ENCODE data around the gene CAB39L.
"Not testable (repeated sequence)": the region's sequence is repeated elsewhere in the genome, so short reads cannot be mapped to it uniquely, and the experiment has no call there.

CAB39L gene

DNA sequence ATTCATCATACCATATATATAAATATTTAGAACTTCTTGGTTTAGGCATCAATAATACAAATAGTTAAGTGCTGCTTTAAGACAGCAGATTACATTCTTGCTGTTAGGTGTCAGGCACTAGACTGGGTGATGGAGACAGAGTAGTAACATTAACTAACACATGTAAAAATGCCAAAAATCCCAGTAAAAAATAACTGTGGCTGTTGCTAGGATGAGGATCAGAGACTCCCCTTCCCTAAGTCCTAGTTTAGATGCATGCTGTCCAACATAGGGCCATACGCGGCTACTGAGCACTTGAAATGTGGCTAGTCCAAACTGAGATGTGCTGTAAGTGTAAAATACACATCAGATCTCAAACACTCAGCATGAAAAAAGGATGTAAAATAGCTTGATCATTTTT lies 101.4 kb downstream of the CAB39L start:
- DNase-seq = no peak

DNA sequence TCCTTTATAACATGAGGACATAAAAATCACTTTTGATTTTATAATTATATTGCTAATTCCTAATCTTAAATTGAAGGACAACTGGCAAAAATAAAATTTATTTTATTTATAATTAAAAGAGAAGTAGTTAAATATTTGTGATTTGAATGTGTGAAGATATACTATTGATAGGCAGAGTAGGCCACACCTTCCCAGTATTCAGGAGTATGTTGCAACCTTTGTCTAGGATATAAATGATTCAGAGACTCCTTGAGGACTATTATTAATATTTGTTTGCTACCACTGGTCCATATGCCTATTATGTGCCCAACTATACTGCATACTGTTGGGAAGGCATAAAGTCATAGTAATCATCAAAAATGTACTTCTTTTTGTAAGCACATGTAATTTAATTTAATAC lies 101.9 kb downstream of the CAB39L start:
- no peak for DNase-seq

DNA sequence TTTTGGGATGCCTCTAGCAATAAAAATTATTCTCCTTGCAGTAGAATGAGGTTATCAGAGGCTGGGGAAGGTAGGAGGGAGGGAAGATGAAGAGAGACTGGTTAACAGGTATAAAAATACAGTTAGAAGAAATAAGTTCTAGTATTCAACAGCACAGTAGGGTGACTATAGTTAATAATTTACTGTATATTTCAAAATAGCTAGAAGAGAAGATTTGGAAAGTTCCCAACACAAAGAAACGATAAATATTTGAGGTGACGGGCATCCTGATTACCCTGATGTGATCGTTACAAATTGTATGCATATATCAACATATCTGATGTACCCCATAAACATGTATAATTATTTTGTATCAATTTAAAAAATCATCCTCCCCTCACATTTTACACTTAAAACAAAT lies 102.3 kb downstream of the CAB39L start:
- DNase-seq = no peak

DNA sequence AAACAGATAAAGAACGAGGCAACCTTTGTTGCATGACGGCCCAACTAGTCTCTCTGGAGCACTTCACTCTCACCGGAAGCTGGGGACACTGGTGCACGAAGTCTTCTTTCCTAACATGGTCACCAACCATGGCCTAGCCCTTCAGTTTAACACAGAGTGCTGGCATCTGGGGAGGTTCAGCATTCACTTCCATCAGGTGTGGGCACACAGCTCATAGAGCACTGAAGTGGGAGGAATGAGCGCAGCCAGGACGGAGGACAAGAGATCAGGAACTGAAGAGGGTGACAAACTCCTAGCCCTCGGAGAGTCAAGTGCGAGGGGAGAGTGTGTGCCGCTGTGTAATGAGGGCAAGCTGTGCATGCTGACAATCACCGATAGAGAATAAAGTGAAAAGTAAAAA lies 103.7 kb downstream of the CAB39L start:
- DNase-seq = no peak

DNA sequence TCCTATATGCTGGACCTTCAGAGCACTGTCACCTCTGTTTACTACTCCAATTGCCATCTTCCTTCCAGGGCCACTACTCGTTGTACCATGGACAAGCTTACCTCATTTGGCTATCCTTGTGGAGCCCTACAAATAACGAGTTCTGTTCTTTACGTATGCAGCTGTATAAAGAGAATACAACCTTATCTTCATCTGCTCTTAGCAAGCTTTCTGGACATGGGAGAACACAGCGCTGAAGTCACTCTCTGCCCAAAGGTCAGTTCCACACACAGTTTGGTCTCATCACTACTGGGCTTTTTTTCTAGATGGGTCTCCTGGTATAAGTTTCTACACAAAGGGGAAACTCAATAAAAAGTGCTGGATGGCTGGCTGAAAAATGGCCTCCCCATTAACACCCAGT lies 107.2 kb downstream of the CAB39L start:
- no peak for DNase-seq

DNA sequence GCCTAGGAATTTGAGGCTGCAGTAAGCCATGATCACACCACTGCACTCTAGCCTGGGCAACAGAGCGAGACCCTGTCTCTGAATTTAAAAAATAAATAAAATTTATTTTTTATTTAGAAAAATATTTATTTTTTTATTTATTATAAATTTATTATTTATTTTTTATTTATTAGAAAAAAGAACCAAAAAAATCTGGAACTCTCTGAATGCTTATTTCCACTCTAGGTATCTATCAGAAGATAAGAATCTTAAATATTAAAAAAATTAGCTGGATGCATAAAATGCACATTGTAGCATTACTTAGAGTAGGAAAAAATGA lies 113.4 kb downstream of the CAB39L start:
- DNase-seq = no peak

DNA sequence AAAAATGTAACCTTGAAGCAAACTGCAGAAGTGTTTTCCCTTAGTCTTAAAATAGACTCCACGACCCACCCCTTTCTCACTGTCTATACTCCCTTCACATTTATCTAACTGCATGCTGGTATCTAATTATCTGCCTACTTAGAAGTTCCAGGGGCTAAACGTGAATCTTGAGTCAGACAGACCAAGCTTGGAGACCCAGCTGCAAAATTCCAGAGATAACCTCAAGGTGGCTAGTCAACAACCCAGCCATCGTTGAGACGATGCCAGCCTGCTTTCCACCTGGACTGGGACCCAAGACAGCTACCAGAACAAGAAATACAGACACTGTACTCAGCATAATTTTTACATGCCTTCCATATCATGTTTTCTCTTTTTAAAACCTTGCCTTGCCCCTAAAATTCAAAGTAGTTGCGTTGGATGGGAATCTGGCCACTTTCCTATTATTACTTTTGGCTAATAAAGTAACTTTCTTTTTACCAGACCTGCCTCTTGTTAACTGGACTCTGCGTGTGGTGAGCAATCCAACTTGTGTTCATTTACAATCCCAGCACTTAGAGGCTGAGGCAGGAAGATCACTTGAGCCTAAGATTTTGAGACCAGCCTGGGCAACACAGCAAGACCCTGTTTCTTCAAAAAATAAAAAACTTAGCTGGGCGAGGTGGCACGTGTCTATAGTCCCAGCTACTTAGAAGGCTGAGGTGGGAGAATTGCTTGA lies 113.9 kb downstream of the CAB39L start:
- DNase-seq = no peak

DNA sequence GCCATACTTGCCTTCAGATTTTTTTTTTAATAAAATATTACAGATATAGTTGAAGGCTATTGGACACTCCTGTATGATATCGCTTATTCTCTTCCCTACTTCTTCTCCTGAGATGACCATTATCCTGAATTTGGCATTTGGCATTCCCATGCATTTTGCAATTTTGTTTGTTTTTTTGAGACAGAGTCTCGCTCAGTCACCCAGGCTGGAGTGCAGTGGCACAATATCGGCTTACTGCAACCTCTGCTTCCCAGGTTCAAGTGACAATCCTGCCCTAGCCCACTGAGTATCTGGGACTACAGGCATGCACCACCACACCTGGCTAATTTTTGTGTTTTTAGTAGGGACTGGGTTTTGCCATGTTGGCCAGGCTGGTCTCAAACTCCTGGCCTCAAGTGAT lies 116.7 kb downstream of the CAB39L start:
- DNase-seq = not testable (repeated sequence)

DNA sequence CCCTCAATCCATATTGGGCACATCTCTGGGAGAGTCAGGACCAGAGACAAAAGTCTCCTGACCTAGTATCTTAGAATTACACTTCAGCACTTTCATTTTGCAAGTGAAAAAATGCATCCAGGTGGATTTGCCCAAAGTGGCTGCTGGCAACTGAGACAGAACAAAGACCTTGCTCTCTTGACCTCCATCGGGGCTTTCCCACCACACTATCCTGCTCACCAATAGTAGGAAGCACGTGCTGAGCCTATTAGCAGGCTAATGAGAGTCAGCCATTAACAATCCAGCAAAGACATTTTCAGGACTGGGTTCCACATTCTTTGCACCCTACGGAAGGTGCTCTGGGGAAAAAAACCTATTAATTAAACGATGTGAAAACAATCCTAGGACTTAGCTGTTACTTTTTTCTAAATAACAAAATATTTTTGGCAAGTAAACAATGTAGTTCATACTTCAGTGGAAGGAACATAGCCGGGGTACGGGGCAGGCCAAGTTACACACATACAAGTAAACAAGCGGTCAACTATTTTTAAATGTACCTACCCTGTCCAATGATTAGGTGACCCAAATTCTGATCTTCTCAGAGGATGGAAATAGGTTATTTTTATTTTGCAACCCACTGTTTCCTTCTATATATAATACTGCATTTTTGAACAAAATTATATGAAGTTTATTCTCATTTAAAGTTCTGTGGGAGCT lies 117.5 kb downstream of the CAB39L start:
- no peak for DNase-seq

DNA sequence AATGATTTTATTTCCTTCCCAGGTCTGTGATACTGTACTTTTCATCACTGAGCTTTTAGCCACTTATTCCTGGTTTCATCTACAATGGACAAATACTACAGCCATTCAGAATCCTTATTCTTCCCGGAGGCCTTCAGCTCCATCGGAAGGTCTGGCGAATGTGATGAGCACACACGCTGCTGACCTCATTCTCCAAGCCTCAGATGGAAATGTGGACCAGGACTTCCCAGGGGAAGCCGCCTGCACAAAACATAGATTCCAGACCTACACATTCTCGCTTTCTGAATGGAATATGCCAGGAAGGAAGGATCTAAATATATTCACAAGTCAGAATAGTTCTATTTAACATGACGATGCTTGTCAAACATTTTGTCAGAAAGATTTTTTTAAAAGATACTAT lies 120.5 kb downstream of the CAB39L start:
- no peak for DNase-seq

DNA sequence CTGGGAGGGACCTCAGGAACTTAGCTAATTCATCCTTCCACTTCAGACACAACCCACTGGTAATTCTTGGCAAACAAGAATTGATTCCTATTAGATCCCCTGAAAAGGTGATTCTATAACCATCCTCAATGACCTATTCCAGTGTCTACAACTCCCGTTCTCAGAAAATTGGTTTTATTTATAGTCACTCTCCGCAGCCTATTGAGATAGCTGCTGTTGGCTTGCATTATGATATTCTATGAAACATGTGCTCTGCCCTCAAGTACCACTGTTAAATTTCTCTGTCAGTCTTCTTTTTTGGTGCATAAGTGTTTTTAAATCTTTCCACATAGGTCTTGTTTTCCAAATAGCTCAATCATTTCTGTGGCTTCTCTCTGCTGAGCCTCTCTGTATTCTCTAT lies 121.2 kb downstream of the CAB39L start:
- no peak for DNase-seq

DNA sequence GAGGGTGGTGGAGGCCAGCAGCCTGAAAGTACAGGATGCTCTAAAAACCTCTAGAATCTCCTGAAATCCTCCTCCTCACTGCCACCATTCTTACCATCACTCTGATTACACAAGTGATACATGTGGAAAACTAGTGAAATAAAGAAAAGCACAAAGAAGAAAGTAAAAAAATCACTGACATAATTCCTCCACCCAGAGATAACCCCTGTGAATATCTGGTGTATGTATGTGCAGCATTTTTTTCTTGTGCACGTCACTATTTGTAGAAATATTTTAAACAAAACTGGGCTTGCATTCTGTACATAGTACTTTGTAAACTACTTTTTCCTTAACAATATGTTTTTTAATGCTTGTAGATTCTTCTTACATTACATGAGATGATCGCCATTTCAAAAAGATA lies 122.9 kb downstream of the CAB39L start:
- DNase-seq = no peak

DNA sequence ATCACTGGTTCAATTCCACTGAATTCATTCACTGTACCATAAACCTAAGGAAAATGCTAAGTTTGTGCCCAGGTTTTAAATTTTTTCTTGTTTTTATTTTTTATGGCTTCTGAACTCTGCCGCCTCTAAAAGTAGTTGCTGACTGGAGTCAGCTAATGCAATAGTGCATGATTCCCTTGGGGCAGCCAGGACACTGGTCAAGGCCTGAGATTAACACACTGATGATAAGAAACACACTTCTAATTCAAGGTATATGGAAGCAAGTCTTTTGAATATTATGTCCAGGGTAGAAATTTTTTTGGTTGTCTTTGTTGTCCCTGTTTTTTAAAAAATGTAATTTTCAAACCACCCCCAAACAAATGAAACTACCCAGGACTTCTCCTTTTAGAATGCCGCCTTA lies 123.9 kb downstream of the CAB39L start:
- no peak for DNase-seq

DNA sequence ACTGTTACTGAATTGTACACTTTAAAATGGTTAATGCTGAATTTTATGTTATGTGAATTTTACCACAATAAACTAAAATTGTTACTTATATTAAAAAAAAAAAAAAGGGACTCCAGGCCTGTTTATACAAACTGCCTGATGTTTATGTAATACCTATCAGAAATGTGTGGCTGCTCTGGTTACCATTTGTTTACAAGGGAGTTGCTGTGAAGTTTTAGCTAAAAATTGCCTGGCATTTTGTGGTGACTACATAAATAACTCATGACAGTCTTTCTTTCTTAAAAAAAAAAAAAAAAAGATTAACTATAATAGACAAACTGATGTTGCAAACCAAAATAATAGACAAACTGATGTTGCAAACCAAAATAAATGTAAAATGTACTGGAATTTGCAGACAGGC lies 124.3 kb downstream of the CAB39L start:
- DNase-seq = no peak

DNA sequence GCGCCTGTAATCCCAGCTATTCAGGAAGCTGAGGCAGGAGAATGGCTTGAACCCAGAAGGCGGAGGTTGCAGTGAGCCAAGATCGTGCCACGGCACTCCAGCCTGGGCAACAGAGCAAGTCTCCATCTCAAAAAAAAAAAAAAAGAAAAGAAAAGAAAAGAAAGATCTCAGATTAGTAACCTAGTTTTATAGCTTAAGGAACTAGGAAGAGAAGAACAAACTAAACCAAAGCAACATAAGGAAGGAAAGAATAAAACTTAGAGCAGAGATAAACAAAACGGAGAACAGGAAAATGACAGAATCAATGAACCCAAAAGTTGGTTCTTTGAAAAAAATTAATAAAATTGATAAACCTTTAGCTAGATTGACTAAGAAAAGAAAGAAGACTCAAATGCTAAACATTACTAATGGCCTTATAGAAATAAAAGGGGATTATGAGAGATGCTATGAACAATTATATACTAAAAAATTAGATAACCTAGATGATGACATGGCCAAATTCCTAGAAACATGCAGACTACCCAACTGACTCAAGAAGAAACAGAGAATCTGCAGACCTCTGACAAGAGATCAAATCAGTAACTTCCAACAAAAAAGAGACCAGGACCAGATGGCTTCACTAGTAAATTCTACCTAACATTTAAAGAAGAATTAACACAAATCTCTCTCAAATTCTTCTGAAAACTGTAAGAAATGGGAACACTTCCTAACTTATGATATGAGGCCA lies 127.9 kb downstream of the CAB39L start:
- no peak for DNase-seq

DNA sequence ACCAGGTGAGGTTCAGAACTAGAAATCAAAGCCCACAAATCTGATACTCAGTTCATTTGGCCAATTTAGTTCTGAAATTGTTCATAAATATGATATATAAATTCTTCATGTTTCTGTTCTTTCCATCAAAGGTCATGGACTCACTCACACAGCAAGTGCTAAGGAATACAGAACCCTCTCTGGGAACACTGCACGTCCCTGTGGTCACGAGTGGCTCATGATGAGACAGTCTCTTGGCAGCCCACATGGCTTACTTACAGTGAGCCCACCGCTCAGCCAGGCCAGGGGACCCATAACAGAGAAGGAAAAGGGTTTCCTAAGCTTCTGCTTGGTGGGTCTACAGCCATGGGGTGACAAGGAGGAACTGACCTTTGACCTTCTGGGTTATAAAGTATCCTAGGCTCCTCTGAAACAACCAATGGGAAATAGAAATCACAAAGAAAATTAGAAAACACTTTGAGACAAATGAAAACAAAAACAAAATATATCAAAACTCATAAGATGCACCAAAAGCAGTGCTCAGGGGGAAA lies 128.8 kb downstream of the CAB39L start:
- no peak for DNase-seq

DNA sequence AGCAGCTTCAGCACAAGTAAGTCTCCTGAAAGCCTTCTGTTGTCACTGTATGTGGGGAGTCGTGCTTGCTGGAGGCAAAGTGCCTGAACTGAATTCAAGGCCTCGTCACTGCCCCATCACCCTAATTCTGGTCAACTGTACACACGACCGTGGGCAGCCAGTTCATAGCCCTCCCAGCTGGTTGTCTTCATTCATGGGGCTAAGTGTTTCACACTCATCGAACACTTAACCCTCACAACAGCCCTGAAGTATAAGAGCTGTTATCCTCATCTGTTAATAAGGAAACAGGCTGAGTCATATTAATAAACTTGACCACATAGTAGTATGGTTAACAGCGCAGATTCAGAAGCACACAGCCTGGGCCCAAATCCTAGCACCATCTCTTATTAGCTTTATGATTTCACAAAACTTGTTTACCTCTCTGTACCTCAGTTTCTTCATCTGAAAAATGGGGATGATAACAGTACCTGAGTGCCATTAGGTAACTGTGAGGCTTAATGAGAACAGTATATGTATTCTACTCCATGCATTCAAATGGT lies 129.5 kb downstream of the CAB39L start:
- no peak for DNase-seq

DNA sequence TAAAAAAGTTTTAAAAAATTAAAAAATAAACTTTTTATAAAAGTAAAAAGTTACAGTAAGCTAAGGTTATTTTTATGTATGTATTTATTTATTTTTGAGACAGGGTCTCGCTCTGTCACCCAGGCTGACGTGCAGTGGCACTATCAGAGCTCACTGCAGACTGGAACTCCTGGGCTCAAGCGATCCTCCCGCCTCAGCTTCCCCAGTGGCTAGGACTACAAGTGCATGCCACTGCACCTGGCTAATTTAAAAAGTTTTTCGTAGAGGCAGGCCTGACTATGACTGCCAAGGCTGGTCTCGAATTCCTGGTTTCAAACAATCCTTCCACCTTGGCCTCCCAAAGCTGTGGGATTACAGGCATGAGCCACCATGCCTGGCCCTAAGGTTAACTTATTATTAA lies 132.0 kb downstream of the CAB39L start:
- DNase-seq = no peak

DNA sequence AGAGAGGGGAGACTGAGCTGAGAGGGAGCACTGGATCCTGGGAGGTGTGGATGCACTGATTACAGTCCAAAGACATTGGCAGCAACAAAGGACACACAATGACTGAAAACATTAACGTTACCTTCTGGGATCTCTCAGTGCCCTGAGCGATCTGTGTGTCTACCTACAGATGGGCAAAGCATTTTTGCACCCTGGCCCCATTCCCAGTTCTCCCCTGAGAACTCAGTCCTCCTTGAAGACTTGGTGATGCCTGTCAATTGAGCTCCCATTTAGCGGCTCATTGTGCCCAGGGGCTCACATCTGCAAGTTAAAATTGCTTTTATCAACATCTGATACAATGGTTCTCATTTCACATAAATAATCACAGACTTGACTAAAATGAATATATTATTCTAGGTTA lies 133.6 kb downstream of the CAB39L start:
- no peak for DNase-seq

DNA sequence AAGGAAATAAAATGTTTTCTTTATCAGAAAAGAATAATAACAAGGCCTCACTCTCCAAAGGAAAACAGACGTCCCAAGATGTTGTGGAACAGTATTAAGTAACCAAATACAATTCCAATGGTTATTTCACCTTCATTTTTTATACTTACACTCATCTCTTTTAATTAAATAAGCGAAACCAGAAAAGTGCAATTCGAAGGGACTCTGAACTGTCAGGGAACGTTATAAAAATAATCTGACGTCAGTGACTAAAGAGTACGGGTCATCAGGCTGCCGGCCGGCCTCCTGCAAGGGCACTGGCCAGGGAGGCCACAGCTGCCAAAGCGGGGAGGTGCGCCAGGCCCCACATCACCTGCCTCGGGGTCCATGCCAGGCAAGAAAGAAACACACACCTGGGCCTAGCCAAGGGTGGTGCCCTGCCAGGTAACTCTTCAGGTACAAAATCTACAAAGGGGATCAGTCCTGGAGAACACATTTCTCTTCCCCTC lies 134.9 kb downstream of the CAB39L start:
- DNase-seq = no peak

DNA sequence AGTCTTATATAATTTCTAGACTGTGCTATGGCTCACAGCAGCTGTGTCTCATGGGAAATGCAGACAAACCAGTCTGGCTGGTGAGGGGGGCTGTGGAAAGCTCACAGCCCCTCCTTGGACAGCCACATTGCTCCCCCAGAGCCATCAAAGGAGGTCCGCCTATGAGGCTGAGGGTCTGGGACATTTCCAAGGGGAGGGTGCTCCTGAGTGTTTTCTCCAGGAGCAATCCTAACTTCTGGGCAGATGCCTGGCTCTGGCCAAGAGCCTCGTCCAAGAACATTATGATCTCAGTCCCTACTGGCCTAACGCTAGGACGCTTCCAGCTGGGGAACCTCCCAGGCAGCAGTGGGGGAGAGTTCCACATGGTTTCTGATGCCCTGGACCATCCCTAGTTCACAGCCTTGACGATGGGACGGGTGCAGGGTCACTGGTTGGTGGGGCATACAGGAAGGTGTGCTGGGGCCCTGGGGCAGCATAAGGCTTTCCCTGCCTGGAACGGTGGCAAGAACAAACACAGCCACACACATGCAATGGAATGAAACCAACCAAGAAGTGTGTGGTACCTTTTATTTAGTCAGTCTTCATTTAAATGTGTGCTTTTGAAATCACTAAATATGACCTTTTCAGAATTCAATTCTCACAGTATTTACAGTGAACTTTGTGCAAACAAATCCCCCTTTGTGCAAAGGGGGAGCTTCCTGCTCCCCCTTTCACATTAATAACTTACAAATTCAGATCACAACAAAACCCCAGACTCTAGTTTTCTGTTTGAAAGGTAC lies 135.6 kb downstream of the CAB39L start:
- no peak for DNase-seq

DNA sequence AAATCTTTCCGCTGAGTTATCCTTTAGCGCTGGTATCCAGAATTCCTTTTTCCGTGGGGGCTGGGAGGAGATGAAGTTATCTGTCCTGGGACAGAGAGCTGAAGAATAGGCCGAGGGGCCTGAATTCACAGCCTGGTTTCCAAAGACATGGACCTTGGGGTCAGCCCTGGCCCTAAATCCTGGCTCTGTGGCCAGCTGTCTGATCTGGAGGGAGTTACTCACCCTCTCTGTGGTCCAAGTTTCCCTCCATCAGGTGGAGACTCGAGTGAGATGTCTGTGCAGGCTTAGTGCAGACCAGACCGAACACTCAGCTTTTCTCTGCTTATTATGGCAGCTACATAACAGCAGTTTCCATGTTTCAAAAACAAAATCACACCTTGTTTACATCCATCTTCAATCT lies 136.5 kb downstream of the CAB39L start:
- DNase-seq = no peak
